NCI-H774 (cell line): Measurements from ENCODE around the gene THOC6.
"Not testable (repeated sequence)": the region's sequence is repeated elsewhere in the genome, so short reads cannot be mapped to it uniquely, and the experiment has no call there.

Source experiments
- DNase-seq: peaks from one replicate; lab custom pipeline; 2025; lab: John Stamatoyannopoulos, UW

Gene THOC6

GRCh38 chr16:3030222-3031212 is 6.7 kb downstream of the THOC6 start:
- DNase-seq, result no peak

GRCh38 chr16:3032624-3033023 is 8.8 kb downstream of the THOC6 start:
- DNase-seq, result no peak

- DNase-seq, result no peak
Observed at GRCh38 chr16:3035289-3035971, 11.6 kb downstream of the THOC6 start.

GRCh38 chr16:3035972-3036725 is 12.3 kb downstream of the THOC6 start:
- no peak for DNase-seq

GRCh38 chr16:3036726-3037315 is 13.0 kb downstream of the THOC6 start, which contains the start of gene BICDL2:
TSS of gene BICDL2 (minus strand) at chr16:3036944. CDS start at chr16:3035496, 1,448 bp downstream.
- no peak for DNase-seq

- DNase-seq, result no peak
Observed at GRCh38 chr16:3038256-3038655, 14.4 kb downstream of the THOC6 start.

- DNase-seq, result no peak
Observed at GRCh38 chr16:3038896-3039295, 15.1 kb downstream of the THOC6 start.

GRCh38 chr16:3042376-3042775 is 18.5 kb downstream of the THOC6 start:
- DNase-seq, result no peak

- no peak for DNase-seq
Observed at GRCh38 chr16:3044708-3045107, 20.9 kb downstream of the THOC6 start.

- DNase-seq, result no peak
Observed at GRCh38 chr16:3045758-3046640, 22.2 kb downstream of the THOC6 start, which contains the start of gene MMP25. TSS of gene MMP25 (plus strand) at chr16:3046561. CDS start at chr16:3046918, 357 bp downstream.

GRCh38 chr16:3046641-3047386 is 23.0 kb downstream of the THOC6 start:
- no peak for DNase-seq

- DNase-seq, result no peak
Observed at GRCh38 chr16:3047387-3047720, 23.5 kb downstream of the THOC6 start.

- DNase-seq, result no peak
Observed at GRCh38 chr16:3049921-3050481, 26.2 kb downstream of the THOC6 start.

GRCh38 chr16:3050487-3050886 is 26.7 kb downstream of the THOC6 start:
- DNase-seq, result no peak

GRCh38 chr16:3051009-3051408 is 27.2 kb downstream of the THOC6 start:
- no peak for DNase-seq

GRCh38 chr16:3051494-3051893 is 27.7 kb downstream of the THOC6 start:
- DNase-seq, result no peak

GRCh38 chr16:3052571-3053329 is 28.9 kb downstream of the THOC6 start:
- not testable (repeated sequence) for DNase-seq

GRCh38 chr16:3053330-3053710 is 29.5 kb downstream of the THOC6 start:
- not testable (repeated sequence) for DNase-seq
